ENCODE measurements around the gene NEB. TPM values are rescaled to one million over a fixed set of nuclear protein-coding genes. Genes with fewer than 3 reads are reported as not detected.
"Not testable (repeated sequence)": the region's sequence is repeated elsewhere in the genome, so short reads cannot be mapped to it uniquely, and the experiment has no call there.

NEB gene
- total and polyA plus RNA-seq, 2 donors from 2014 or later = 0.88 to 1.6 TPM

GRCh38 chr2:151591250-151591907, 142.9 kb downstream of the NEB start:
- FAIRE-seq; H3K36me3 ChIP-seq (ENCODE audit: control insufficient read depth in 2 of 3, insufficient read depth in 3 of 3, low read length in 3 of 3); H3K27ac ChIP-seq (ENCODE audit: low read depth in 2 of 2, low read length in 2 of 2); intact Hi-C loops (cut with DNase I); H3K27me3 ChIP-seq (ENCODE audit: control insufficient read depth, insufficient read depth, low read length); H3K9ac ChIP-seq (ENCODE audit: low read length in 3 of 3); H3K4me3 ChIP-seq (ENCODE audit: low read length in 3 of 3); DNase-seq; H3K4me1 ChIP-seq (ENCODE audit: control insufficient read depth in 2 of 3, insufficient read depth in 2 of 3, low read depth in 1 of 3, low read length in 3 of 3); H3K9me3 ChIP-seq (ENCODE audit: control insufficient read depth in 2 of 3, insufficient read depth in 1 of 3, low read length in 3 of 3): not testable (repeated sequence)

- FAIRE-seq; H3K27me3 ChIP-seq (ENCODE audit: control insufficient read depth, insufficient read depth, low read length); H3K9me3 ChIP-seq (ENCODE audit: control insufficient read depth in 2 of 3, insufficient read depth in 1 of 3, low read length in 3 of 3); H3K27ac ChIP-seq (ENCODE audit: low read depth in 2 of 2, low read length in 2 of 2); H3K4me3 ChIP-seq (ENCODE audit: low read length in 3 of 3); H3K36me3 ChIP-seq (ENCODE audit: control insufficient read depth in 2 of 3, insufficient read depth in 3 of 3, low read length in 3 of 3); H3K9ac ChIP-seq (ENCODE audit: low read length in 3 of 3); H3K4me1 ChIP-seq (ENCODE audit: control insufficient read depth in 2 of 3, insufficient read depth in 2 of 3, low read depth in 1 of 3, low read length in 3 of 3); DNase-seq; intact Hi-C loops (cut with DNase I): not testable (repeated sequence)
These were observed 153.0 kb downstream of the NEB start for GRCh38 chr2:151581300-151581699.

DNA sequence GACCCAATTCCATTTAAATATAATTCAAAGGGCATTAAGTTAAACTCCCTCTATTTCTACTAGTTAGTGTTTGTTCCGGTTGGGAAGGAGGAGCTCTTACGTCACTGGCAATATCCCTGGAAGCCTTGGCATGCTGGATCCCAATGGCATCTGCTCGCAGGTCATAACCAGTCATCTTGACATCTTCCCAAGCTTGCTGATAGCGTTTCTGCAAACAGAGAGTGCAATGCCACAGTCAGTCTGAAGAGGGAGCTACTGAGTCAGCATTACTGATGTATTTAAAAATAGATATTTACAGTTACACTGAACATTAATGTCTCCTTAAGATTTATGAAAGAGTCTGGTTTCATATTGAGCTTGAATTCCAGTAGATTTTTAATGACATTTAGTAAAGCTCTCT, 153.6 kb downstream of the NEB start:
- H3K9ac ChIP-seq (ENCODE audit: low read length in 3 of 3); H3K4me3 ChIP-seq (ENCODE audit: low read length in 3 of 3); intact Hi-C loops (cut with DNase I); H3K36me3 ChIP-seq (ENCODE audit: control insufficient read depth in 2 of 3, insufficient read depth in 3 of 3, low read length in 3 of 3); FAIRE-seq; DNase-seq; H3K9me3 ChIP-seq (ENCODE audit: control insufficient read depth in 2 of 3, insufficient read depth in 1 of 3, low read length in 3 of 3); H3K27ac ChIP-seq (ENCODE audit: low read depth in 2 of 2, low read length in 2 of 2); H3K27me3 ChIP-seq (ENCODE audit: control insufficient read depth, insufficient read depth, low read length); H3K4me1 ChIP-seq (ENCODE audit: control insufficient read depth in 2 of 3, insufficient read depth in 2 of 3, low read depth in 1 of 3, low read length in 3 of 3): not testable (repeated sequence)

DNA sequence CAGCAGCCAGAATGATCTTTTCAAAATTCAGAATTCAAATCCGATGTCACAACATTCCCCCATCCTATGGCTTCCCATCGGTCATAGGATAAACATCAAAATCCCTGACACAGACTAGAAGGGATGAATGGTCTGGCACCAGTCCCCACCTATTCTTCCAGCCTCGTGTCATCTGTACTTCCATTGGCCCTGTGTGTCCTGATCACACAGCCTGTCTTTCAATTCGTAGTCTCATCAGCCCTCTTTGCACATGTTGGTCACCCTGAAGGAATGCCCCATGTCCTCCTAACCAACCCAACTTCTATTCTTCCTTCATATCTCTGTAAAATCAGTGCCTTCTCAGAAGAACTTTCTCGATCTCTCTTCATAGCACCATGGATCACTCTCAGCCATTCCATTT, 157.2 kb downstream of the NEB start:
- Histone ChIP-seq H3K9me3 (ENCODE audit: control insufficient read depth in 2 of 3, insufficient read depth in 1 of 3, low read length in 3 of 3) (no peaks in the 10 kb centered on the region), H3K27ac (ENCODE audit: low read depth in 2 of 2, low read length in 2 of 2) (no peak overlapping the region), H3K4me3 (ENCODE audit: low read length in 3 of 3) (no peak overlapping the region), H3K9ac (ENCODE audit: low read length in 3 of 3) (no peak overlapping the region), H3K36me3 (ENCODE audit: control insufficient read depth in 2 of 3, insufficient read depth in 3 of 3, low read length in 3 of 3) (no peaks in the 10 kb centered on the region), H3K4me1 (ENCODE audit: control insufficient read depth in 2 of 3, insufficient read depth in 2 of 3, low read depth in 1 of 3, low read length in 3 of 3) (no peaks in the 10 kb centered on the region), H3K27me3 (ENCODE audit: control insufficient read depth, insufficient read depth, low read length) (no peaks in the 10 kb centered on the region)
- no peak for TF ChIP-seq CTCF (IDR thresholded peaks at IDR 0.05; ENCODE audit: borderline replicate concordance, extremely low read depth, insufficient read depth)
- FAIRE-seq (no peak), DNase-seq (no peak)
- intact Hi-C loops (cut with DNase I) = no loop called here

DNA sequence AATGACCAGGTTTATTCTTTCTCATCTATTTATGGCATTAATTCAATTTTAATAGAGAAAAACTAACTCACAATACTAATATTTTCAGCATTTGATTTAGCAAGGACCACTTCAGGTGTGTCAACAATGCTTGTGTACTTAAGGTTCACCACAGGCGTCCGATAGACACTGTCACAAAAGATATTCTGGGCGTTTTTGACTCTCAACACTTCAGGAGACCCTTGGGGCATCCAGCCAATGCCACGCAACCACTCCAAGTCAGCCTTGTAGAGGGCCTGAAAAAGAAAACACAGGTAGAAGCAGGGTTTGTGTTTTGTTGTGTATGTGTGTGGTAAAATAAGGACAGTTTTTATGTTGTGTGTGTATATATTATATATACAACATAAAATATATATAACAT, 158.2 kb downstream of the NEB start:
- no peak for FAIRE-seq
- Histone ChIP-seq H3K27ac (ENCODE audit: low read depth in 2 of 2, low read length in 2 of 2) (no peak overlapping the region), H3K4me1 (ENCODE audit: control insufficient read depth in 2 of 3, insufficient read depth in 2 of 3, low read depth in 1 of 3, low read length in 3 of 3) (no peaks in the 10 kb centered on the region), H3K9me3 (ENCODE audit: control insufficient read depth in 2 of 3, insufficient read depth in 1 of 3, low read length in 3 of 3) (no peaks in the 10 kb centered on the region), H3K9ac (ENCODE audit: low read length in 3 of 3) (no peak overlapping the region), H3K36me3 (ENCODE audit: control insufficient read depth in 2 of 3, insufficient read depth in 3 of 3, low read length in 3 of 3) (no peaks in the 10 kb centered on the region), H3K4me3 (ENCODE audit: low read length in 3 of 3) (no peak overlapping the region), H3K27me3 (ENCODE audit: control insufficient read depth, insufficient read depth, low read length) (no peaks in the 10 kb centered on the region)
- no peak for TF ChIP-seq CTCF (IDR thresholded peaks at IDR 0.05; ENCODE audit: borderline replicate concordance, extremely low read depth, insufficient read depth)
- intact Hi-C loops (cut with DNase I) = no loop called here
- no peak for DNase-seq

Measured in kidney (tissue), 14 donors.